ENCODE results near the gene CAT. TPM values are rescaled to one million over a fixed set of nuclear protein-coding genes. Genes with fewer than 3 reads are reported as not detected.

CAT gene
- total and polyA plus RNA-seq, 9 of the 15 experiments (the other 6 are each of a cell fraction or from before 2014, with no cell fraction given) = 86.7 to 183 (median 114) TPM

DNA sequence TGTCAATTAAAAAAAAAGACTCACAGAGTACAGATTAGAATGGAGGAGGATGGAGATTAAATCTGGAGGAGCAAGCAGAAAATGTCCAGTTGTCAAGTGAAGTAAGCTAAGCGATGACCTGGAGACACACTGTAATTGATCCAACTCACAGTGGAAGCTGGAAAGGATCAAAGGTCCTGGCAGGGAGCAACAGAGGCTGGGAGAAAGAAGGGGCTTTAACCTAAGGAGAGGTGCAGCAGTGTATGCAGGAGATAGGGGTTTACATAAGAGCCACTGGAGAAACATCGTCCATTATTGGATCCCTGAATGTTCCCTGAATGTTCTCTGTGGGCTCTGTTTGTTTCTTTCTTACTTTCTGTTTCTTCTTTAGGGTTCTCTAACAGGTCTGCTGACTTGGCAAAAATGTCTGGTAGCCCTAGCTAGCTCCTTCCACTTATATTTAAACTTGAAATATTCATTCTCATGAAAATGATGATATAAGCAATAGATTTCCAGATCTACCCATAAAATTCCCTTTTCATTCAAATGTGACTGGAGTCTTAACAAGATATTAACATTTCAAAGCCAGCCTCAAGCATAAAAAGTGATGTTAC, 30.1 kb upstream of the CAT start:
- peak overlapping the region; percentile 1; the same call in 1 of the 2 replicates for H2AFZ ChIP-seq (ENCODE audit: low read depth, low read length)
- H3K4me1 ChIP-seq (replicated peaks in 1 of 2; ENCODE audit: control insufficient read depth in 2 of 2, insufficient read depth in 2 of 2, low read length in 2 of 2) = 0 out of 5 replicates have a peak, but pooled peaks cover 0 to 7% of the 10 kb centered on the region in 2 experiments
- no TSS peak for BruUV-seq (replicated peaks)
- no peaks in the 10 kb centered on the region for H3K27me3 ChIP-seq (ENCODE audit: control insufficient read depth in 2 of 2, insufficient read depth in 2 of 2, low read length in 2 of 2)
- no peaks in the 10 kb centered on the region for H3K36me3 ChIP-seq (ENCODE audit: control insufficient read depth, insufficient read depth, low read length)
- in situ Hi-C loops (cut with MboI) = no loop called here
- FAIRE-seq = no peak
- ChIA-PET POLR2A (no interaction called here), CTCF (ENCODE audit: low intra/inter-chr PET ratio) (no interaction called here)
- H3K9me3 ChIP-seq (replicated peaks; ENCODE audit: control insufficient read depth, insufficient read depth, low read depth, low read length) = no peaks in the 10 kb centered on the region; the same call in 1 of the 2 replicates
- 8% methylated on average over 2 of the region's 2 CpGs for WGBS (ENCODE audit: insufficient coverage, low coverage, missing lambda C conversion rate)
- intact Hi-C loops (cut with micrococcal nuclease) = no loop called here
- no peaks in the 10 kb centered on the region for H4K20me1 ChIP-seq (replicated peaks; ENCODE audit: control insufficient read depth, insufficient read depth, low read length)
- no peak for DNase-seq (ENCODE audit: extremely low read depth in 1 of 4, low spot score in 3 of 4)
- H3K4me3 ChIP-seq = no peak overlapping the region
- H3K79me2 ChIP-seq (ENCODE audit: control insufficient read depth, insufficient read depth, low read length) = no peaks in the 10 kb centered on the region
- H3K9me1 ChIP-seq (ENCODE audit: control insufficient read depth, insufficient read depth, low read length) = no peaks in the 10 kb centered on the region
- no peak overlapping the region for H3K4me2 ChIP-seq (ENCODE audit: insufficient read depth, low read length)
- no peak for ATAC-seq
- no peak overlapping the region for H3K9ac ChIP-seq (ENCODE audit: insufficient read depth in 1 of 2, low read depth in 2 of 2, low read length in 2 of 2)
- H3K27ac ChIP-seq (ENCODE audit: extremely low read depth, low read depth, low read length) = no peak overlapping the region
- TF ChIP-seq ZNF316 (IDR thresholded peaks at IDR 0.05) = peak; percentile 96
- TF ChIP-seq ZNF175 (CRISPR knock-in tag; IDR thresholded peaks at IDR 0.05; ENCODE audit: low read depth) = no peak
- no peak for TF ChIP-seq ZNF584 (CRISPR knock-in tag; IDR thresholded peaks at IDR 0.05; ENCODE audit: low read depth)
- TF ChIP-seq, protein P1, sequence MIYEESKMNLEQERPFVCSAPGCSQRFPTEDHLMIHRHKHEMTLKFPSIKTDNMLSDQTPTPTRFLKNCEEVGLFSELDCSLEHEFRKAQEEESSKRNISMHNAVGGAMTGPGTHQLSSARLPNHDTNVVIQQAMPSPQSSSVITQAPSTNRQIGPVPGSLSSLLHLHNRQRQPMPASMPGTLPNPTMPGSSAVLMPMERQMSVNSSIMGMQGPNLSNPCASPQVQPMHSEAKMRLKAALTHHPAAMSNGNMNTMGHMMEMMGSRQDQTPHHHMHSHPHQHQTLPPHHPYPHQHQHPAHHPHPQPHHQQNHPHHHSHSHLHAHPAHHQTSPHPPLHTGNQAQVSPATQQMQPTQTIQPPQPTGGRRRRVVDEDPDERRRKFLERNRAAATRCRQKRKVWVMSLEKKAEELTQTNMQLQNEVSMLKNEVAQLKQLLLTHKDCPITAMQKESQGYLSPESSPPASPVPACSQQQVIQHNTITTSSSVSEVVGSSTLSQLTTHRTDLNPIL (CRISPR knock-in tag; IDR thresholded peaks at IDR 0.05) = no peak
- no peak for TF ChIP-seq PHF8 (IDR thresholded peaks at IDR 0.05; ENCODE audit: borderline replicate concordance, low read length)
- no peak for TF ChIP-seq GABPA (tag; conservative IDR thresholded peaks at IDR 0.05; ENCODE audit: low read depth)
- no peak for TF ChIP-seq ZNF431 (CRISPR knock-in tag; IDR thresholded peaks at IDR 0.05)
- TF ChIP-seq HLTF (IDR thresholded peaks at IDR 0.05) = no peak
- TF ChIP-seq NR2C1 (IDR thresholded peaks at IDR 0.05) = no peak
- TF ChIP-seq NR2C1 (tag; IDR thresholded peaks at IDR 0.05) = no peak
- no peak for TF ChIP-seq NCOR1 (IDR thresholded peaks at IDR 0.05)
- TF ChIP-seq ZNF12 (CRISPR knock-in tag; IDR thresholded peaks at IDR 0.05) = no peak
- no peak for TF ChIP-seq LARP7 (IDR thresholded peaks at IDR 0.05)
- no peak for TF ChIP-seq HDAC8 (tag; IDR thresholded peaks at IDR 0.05)
- no peak for TF ChIP-seq PTRF (tag; IDR thresholded peaks at IDR 0.05)
- TF ChIP-seq, protein P2, sequence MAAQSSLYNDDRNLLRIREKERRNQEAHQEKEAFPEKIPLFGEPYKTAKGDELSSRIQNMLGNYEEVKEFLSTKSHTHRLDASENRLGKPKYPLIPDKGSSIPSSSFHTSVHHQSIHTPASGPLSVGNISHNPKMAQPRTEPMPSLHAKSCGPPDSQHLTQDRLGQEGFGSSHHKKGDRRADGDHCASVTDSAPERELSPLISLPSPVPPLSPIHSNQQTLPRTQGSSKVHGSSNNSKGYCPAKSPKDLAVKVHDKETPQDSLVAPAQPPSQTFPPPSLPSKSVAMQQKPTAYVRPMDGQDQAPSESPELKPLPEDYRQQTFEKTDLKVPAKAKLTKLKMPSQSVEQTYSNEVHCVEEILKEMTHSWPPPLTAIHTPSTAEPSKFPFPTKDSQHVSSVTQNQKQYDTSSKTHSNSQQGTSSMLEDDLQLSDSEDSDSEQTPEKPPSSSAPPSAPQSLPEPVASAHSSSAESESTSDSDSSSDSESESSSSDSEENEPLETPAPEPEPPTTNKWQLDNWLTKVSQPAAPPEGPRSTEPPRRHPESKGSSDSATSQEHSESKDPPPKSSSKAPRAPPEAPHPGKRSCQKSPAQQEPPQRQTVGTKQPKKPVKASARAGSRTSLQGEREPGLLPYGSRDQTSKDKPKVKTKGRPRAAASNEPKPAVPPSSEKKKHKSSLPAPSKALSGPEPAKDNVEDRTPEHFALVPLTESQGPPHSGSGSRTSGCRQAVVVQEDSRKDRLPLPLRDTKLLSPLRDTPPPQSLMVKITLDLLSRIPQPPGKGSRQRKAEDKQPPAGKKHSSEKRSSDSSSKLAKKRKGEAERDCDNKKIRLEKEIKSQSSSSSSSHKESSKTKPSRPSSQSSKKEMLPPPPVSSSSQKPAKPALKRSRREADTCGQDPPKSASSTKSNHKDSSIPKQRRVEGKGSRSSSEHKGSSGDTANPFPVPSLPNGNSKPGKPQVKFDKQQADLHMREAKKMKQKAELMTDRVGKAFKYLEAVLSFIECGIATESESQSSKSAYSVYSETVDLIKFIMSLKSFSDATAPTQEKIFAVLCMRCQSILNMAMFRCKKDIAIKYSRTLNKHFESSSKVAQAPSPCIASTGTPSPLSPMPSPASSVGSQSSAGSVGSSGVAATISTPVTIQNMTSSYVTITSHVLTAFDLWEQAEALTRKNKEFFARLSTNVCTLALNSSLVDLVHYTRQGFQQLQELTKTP (IDR thresholded peaks at IDR 0.05; ENCODE audit: low read depth in 1 of 2, partially characterized antibody in 2 of 2) = peak in 1 of 2 experiments; percentile 88
- TF ChIP-seq ZBTB17 (CRISPR knock-in tag; IDR thresholded peaks at IDR 0.05) = no peak
- TF ChIP-seq IRF2 (CRISPR knock-in tag; IDR thresholded peaks at IDR 0.05) = no peak
- TF ChIP-seq MAFK (IDR thresholded peaks at IDR 0.05; ENCODE audit: low read length) = peak; percentile 93
